K562 (cell line): Measurements from ENCODE around the gene ZCCHC17. TPM values are rescaled to one million over a fixed set of nuclear protein-coding genes. Genes with fewer than 3 reads are reported as not detected.

Source experiments
- ATAC-seq: fragments of 200-7000 bp; cut with Tn5 transposase; 3 replicates; pipeline ENCODE4 v1.9.1; 2020; ENCODE audit warnings: moderate library complexity
- BruUV-seq: library from RNA; stranded (reverse); fragments of 400-500 nt; replicated peaks from 2 replicates; lab custom pipeline; 2021; lab: Mats Ljungman, UMichigan
- CTCF ChIA-PET: fragments of 300-600 bp; formaldehyde crosslinking; extraction: SDS; loops from one replicate; lab custom pipeline; 2021; ENCODE audit warnings: low intra/inter-chr PET ratio; lab: Yijun Ruan, JAX
- POLR2A ChIA-PET: fragments of 300-600, 350-650 bp; sonication (Branson Sonifier 250); formaldehyde crosslinking; extraction: SDS; loops from one replicate; lab custom pipeline; 2021; ENCODE audit warnings: antibody characterized with exemption, inconsistent platforms; lab: Yijun Ruan, JAX
- DNase-seq, 4 experiments: peaks; one replicate each; pipeline versions ENCODE4 v3.0.0 to v3.0.0-alpha.2; 2011 to 2018; ENCODE audit warnings: low spot score in 3 of 4, mixed read lengths in 3 of 4; ENCODE audit errors: extremely low read depth in 1 of 4
- FAIRE-seq: peaks from 2 replicates; lab custom pipeline; 2011; peaks lifted over from hg19 to GRCh38; lab: Jason Lieb, UNC
- H2AFZ ChIP-seq: 2 replicates; pipeline ENCODE4 v1.6.0; 2011; ENCODE audit warnings: low read depth, low read length, control low read depth, inconsistent platforms
- H3K27ac ChIP-seq: fragments of 200-600 bp; 3 replicates; pipeline ENCODE4 v1.8.0; 2011; ENCODE audit warnings: low read depth, mild to moderate bottlenecking, control low read depth, inconsistent platforms, low read length, moderate library complexity, mixed read lengths; ENCODE audit errors: extremely low read depth
- H3K27me3 ChIP-seq, 2 experiments: fragments of 300-600 bp in 1 of 2; 2 replicates in 1 of 2; 3 replicates in 1 of 2; pipeline versions ENCODE4 v1.6.0 to v1.8.0; 2011; ENCODE audit warnings: inconsistent platforms in 2 of 2, low read length in 2 of 2, mild to moderate bottlenecking in 1 of 2, mixed read lengths in 1 of 2, moderate library complexity in 1 of 2; ENCODE audit not compliant: control insufficient read depth in 2 of 2, insufficient read depth in 2 of 2
- H3K36me3 ChIP-seq: fragments of 300-600 bp; 3 replicates; pipeline ENCODE4 v1.8.0; 2011; ENCODE audit warnings: mild to moderate bottlenecking, low read length, inconsistent platforms; ENCODE audit not compliant: control insufficient read depth, insufficient read depth
- H3K4me1 ChIP-seq, 2 experiments: fragments of 200-600 bp in 1 of 2; replicated peaks in 1 of 2; 2 replicates in 1 of 2; 3 replicates in 1 of 2; pipeline versions ENCODE4 v1.5.1 to v1.8.0; 2011; ENCODE audit warnings: inconsistent platforms in 2 of 2, low read length in 2 of 2, mild to moderate bottlenecking in 1 of 2, mixed read lengths in 1 of 2, moderate library complexity in 1 of 2; ENCODE audit not compliant: control insufficient read depth in 2 of 2, insufficient read depth in 2 of 2
- H3K4me2 ChIP-seq: 2 replicates; pipeline ENCODE4 v1.6.1; 2011; ENCODE audit warnings: low read length, control low read depth, inconsistent platforms, mixed read lengths; ENCODE audit not compliant: insufficient read depth
- H3K4me3 ChIP-seq: fragments of 200-600 bp; sonication (generic), shearing (Covaris generic); 2 replicates; pipeline ENCODE4 v1.5.1; 2016; ENCODE audit warnings: control low read depth, inconsistent platforms
- H3K79me2 ChIP-seq: fragments of 200-600 bp; 3 replicates; pipeline ENCODE4 v1.8.0; 2011; ENCODE audit warnings: low read length, inconsistent platforms; ENCODE audit not compliant: control insufficient read depth, insufficient read depth
- H3K9ac ChIP-seq, 2 experiments: 2 replicates each; pipeline versions ENCODE4 v1.6.0 to v1.6.1; 2011; ENCODE audit warnings: low read depth in 2 of 2, low read length in 2 of 2, control low read depth in 1 of 2, inconsistent platforms in 1 of 2, mild to moderate bottlenecking in 1 of 2, mixed read lengths in 1 of 2; ENCODE audit not compliant: insufficient read depth in 1 of 2
- H3K9me1 ChIP-seq: one replicate; pipeline ENCODE4 v1.6.0; 2011; ENCODE audit warnings: inconsistent platforms, mild to moderate bottlenecking, low read length, moderate library complexity; ENCODE audit not compliant: control insufficient read depth, insufficient read depth
- H3K9me3 ChIP-seq: replicated peaks from 2 replicates; pipeline ENCODE4 v1.5.1; 2011; ENCODE audit warnings: low read depth, low read length, inconsistent platforms; ENCODE audit not compliant: control insufficient read depth, insufficient read depth
- H4K20me1 ChIP-seq: replicated peaks from 2 replicates; pipeline ENCODE4 v1.6.1; 2011; ENCODE audit warnings: low read length, inconsistent platforms, mixed read lengths; ENCODE audit not compliant: control insufficient read depth, insufficient read depth
- KDM4B ChIP-seq, 2 experiments: fragments of 450-650 bp in 1 of 2; sonication (generic) in 1 of 2; IDR thresholded peaks; 2 replicates each; pipeline ENCODE4 v1.6.1; 2016 to 2017; ENCODE audit warnings: borderline replicate concordance in 2 of 2, antibody characterized with exemption in 1 of 2, low read depth in 1 of 2, mild to moderate bottlenecking in 1 of 2
- PATZ1 ChIP-seq: fragments of 250-450 bp; sonication (Bioruptor Pico); IDR thresholded peaks from 2 replicates; pipeline ENCODE4 v1.5.0; 2020; ENCODE audit warnings: mild to moderate bottlenecking, borderline replicate concordance
- TAL1 ChIP-seq: fragments of 450-650 bp; IDR thresholded peaks from 2 replicates; pipeline ENCODE4 v1.6.1; 2016; ENCODE audit warnings: mild to moderate bottlenecking
- ZBTB11 ChIP-seq, 3 experiments: fragments of 200-800 bp in 1 of 3; fragments of 250-450 bp in 1 of 3; fragments of 450-650 bp in 1 of 3; sonication (Bioruptor Pico) in 1 of 3; sonication (Bioruptor generic) in 1 of 3; formaldehyde crosslinking in 1 of 3; IDR thresholded peaks; 2 replicates each; pipeline versions ENCODE4 v1.6.1 to v1.8.0; 2016 to 2022; ENCODE audit warnings: mild to moderate bottlenecking in 2 of 3, missing genetic modification characterization in 2 of 3, missing compliant biosample characterization in 1 of 3, moderate library complexity in 1 of 3
- WGBS: fragments of 100-300 bp; shearing (Covaris generic); methylation state at CpG from one replicate; pipeline ENCODE4 v1.1.6; 2016; ENCODE audit warnings: low coverage, mixed read lengths; ENCODE audit not compliant: insufficient coverage; ENCODE audit errors: missing lambda C conversion rate; 5-methylcytosine and 5-hydroxymethylcytosine counted together
- in situ Hi-C: fragments of 300-500 bp; cut with MboI; formaldehyde crosslinking; loops from 4 replicates; pipeline ENCODE4 v1.15.0; 2018; ENCODE audit warnings: inconsistent platforms, mixed read lengths
- intact Hi-C: fragments of 100-400 bp; cut with micrococcal nuclease; formaldehyde crosslinking; loops from 2 replicates; pipeline ENCODE4 v1.14.2; 2022
- polyA plus RNA-seq, 8 experiments: library from polyadenylated mRNA; depleted of rRNA in 4 of 8; stranded (reverse) in 5 of 8; unstranded in 3 of 8; fragments of >200 nt; fragmentation: Nextera tagmentation in 2 of 8; fragmentation: Illumina TruSeq in 1 of 8; extraction: Ambion mirVana in 2 of 8; extraction: Trizol in 1 of 8; gene quantifications; 2 replicates each; pipeline versions ENCODE4 v1.2.1 to v1.2.3, GENCODE V29; 2011 to 2014; ENCODE audit warnings: inconsistent platforms in 1 of 8, missing spikeins in 1 of 8
- total RNA-seq, 7 experiments: library from RNA; depleted of rRNA in 6 of 7; stranded (reverse); fragments of >200 nt in 6 of 7; fragmentation: Illumina TruSeq in 2 of 7; extraction: Trizol in 2 of 7; gene quantifications; 2 replicates each; pipeline versions ENCODE4 v1.2.1 to v1.2.3, GENCODE V29; 2011 to 2021; ENCODE audit warnings: low replicate concordance in 1 of 7

ZCCHC17 gene
- total and polyA plus RNA-seq, 9 of the 15 experiments (the other 6 are each of a cell fraction or from before 2014, with no cell fraction given) = 46.9 to 150 (median 74.7) TPM

- WGBS = 11% methylated on average over 2 of the region's 2 CpGs
- DNase-seq = no peak
- Histone ChIP-seq H4K20me1 (0 out of 2 replicates have a peak, but pooled peaks cover 10% of the 10 kb centered on the region), H3K36me3 (no peaks in the 10 kb centered on the region), H3K9ac (no peak overlapping the region), H3K9me3 (no peaks in the 10 kb centered on the region; the same call in 1 of the 2 replicates), H3K4me3 (no peak overlapping the region), H3K4me2 (no peak overlapping the region), H2AFZ (no peak overlapping the region), H3K27me3 (peaks cover 4 to 5% of the 10 kb centered on the region in 2 experiments; a peak in 3 of 5 replicates), H3K4me1 (peaks cover 8 to 12% of the 10 kb centered on the region in 2 experiments; a peak in 4 of 5 replicates), H3K9me1 (no peaks in the 10 kb centered on the region), H3K27ac (no peak overlapping the region), H3K79me2 (no peaks in the 10 kb centered on the region)
- TF ChIP-seq TAL1 (no peak), PATZ1 (CRISPR knock-in tag) (no peak), ZBTB11 (CRISPR knock-in tag; IDR thresholded peaks at IDR 0.05) (no peak), KDM4B (IDR thresholded peaks at IDR 0.05; ENCODE audit: borderline replicate concordance in 2 of 2, low read depth in 1 of 2) (no peak)
- no peak for FAIRE-seq
- BruUV-seq = no TSS peak
- no peak for ATAC-seq
- intact Hi-C loops = loop anchor here (10.0 kb wide), 1 partner anchor 213 kb away; no protein-coding TSS in a partner anchor
- POLR2A ChIA-PET = interaction anchor here (1.2 kb wide), 1 partner anchor 11 kb away, joined by 3 read pairs; no protein-coding TSS in a partner anchor
- in situ Hi-C loops = no loop called here
- CTCF ChIA-PET = no interaction called here
Observed at GRCh38 chr1:31398246-31398645, 101.4 kb downstream of the ZCCHC17 start.
